GM19238 (cell line): ENCODE data around the gene MRPS22.

Source experiments
- DNase-seq: peaks from one replicate; pipeline ENCODE4 v3.0.0; 2011; ENCODE audit warnings: low spot score; ENCODE audit not compliant: insufficient read length

Gene MRPS22

GRCh38 chr3:139311557-139311956 is 32.3 kb upstream of the MRPS22 start:
- DNase-seq: no peak

- DNase-seq: no peak
Observed at GRCh38 chr3:139312416-139312815, 31.4 kb upstream of the MRPS22 start.

GRCh38 chr3:139312959-139313358 is 30.9 kb upstream of the MRPS22 start:
- no peak for DNase-seq

- DNase-seq: no peak
Observed at GRCh38 chr3:139313921-139314320, 29.9 kb upstream of the MRPS22 start.

GRCh38 chr3:139317215-139317614 is 26.6 kb upstream of the MRPS22 start:
- no peak for DNase-seq

GRCh38 chr3:139317660-139318430 is 26.0 kb upstream of the MRPS22 start:
- DNase-seq: no peak

- no peak for DNase-seq
Observed at GRCh38 chr3:139318431-139318816, 25.4 kb upstream of the MRPS22 start.

- DNase-seq: no peak
Observed at GRCh38 chr3:139318826-139319225, 25.0 kb upstream of the MRPS22 start.

GRCh38 chr3:139319428-139320402 is 24.1 kb upstream of the MRPS22 start:
- DNase-seq: no peak

GRCh38 chr3:139320551-139321309 is 23.1 kb upstream of the MRPS22 start:
- no peak for DNase-seq

GRCh38 chr3:139322346-139322745 is 21.5 kb upstream of the MRPS22 start:
- DNase-seq: no peak

- DNase-seq: no peak
Observed at GRCh38 chr3:139323146-139323545, 20.7 kb upstream of the MRPS22 start.

- no peak for DNase-seq
Observed at GRCh38 chr3:139324456-139324855, 19.4 kb upstream of the MRPS22 start.

- no peak for DNase-seq
Observed at GRCh38 chr3:139325551-139325950, 18.3 kb upstream of the MRPS22 start.

GRCh38 chr3:139326131-139326530 is 17.7 kb upstream of the MRPS22 start:
- no peak for DNase-seq

- no peak for DNase-seq
Observed at GRCh38 chr3:139326707-139327106, 17.1 kb upstream of the MRPS22 start.

- DNase-seq: no peak
Observed at GRCh38 chr3:139327231-139327630, 16.6 kb upstream of the MRPS22 start.

GRCh38 chr3:139327861-139328260 is 16.0 kb upstream of the MRPS22 start:
- DNase-seq: no peak

- no peak for DNase-seq
Observed at GRCh38 chr3:139328356-139328755, 15.5 kb upstream of the MRPS22 start.

GRCh38 chr3:139329364-139329850 is 14.4 kb upstream of the MRPS22 start:
- DNase-seq: peak; percentile 83

- no peak for DNase-seq
Observed at GRCh38 chr3:139332092-139332491, 11.7 kb upstream of the MRPS22 start.
